ENCODE data around the gene DDX31. TPM values are rescaled to one million over a fixed set of nuclear protein-coding genes. Genes with fewer than 3 reads are reported as not detected.

DDX31 gene
- total and polyA plus RNA-seq, 2 experiments from 2014 or later, result 7.3 to 13.1 TPM

GRCh38 chr9:132694144-132694543 is 24.4 kb upstream of the DDX31 start:
- H4K20me1 ChIP-seq (ENCODE audit: insufficient read depth, poor library complexity, severe bottlenecking), result no peaks in the 10 kb centered on the region
- no peak overlapping the region for H3K4me2 ChIP-seq
- no peaks in the 10 kb centered on the region for H3K9me2 ChIP-seq (replicated peaks; ENCODE audit: insufficient read depth)
- H3K9me3 ChIP-seq (ENCODE audit: low read depth), result no peaks in the 10 kb centered on the region
- H3K4me1 ChIP-seq (ENCODE audit: insufficient read depth), result no peaks in the 10 kb centered on the region
- H3K4me3 ChIP-seq, result no peak overlapping the region
- no peaks in the 10 kb centered on the region for H3K27me3 ChIP-seq
- TF ChIP-seq, protein P1, sequence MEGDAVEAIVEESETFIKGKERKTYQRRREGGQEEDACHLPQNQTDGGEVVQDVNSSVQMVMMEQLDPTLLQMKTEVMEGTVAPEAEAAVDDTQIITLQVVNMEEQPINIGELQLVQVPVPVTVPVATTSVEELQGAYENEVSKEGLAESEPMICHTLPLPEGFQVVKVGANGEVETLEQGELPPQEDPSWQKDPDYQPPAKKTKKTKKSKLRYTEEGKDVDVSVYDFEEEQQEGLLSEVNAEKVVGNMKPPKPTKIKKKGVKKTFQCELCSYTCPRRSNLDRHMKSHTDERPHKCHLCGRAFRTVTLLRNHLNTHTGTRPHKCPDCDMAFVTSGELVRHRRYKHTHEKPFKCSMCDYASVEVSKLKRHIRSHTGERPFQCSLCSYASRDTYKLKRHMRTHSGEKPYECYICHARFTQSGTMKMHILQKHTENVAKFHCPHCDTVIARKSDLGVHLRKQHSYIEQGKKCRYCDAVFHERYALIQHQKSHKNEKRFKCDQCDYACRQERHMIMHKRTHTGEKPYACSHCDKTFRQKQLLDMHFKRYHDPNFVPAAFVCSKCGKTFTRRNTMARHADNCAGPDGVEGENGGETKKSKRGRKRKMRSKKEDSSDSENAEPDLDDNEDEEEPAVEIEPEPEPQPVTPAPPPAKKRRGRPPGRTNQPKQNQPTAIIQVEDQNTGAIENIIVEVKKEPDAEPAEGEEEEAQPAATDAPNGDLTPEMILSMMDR (IDR thresholded peaks at IDR 0.05; ENCODE audit: poor library complexity), result no peak
- TF ChIP-seq EZH2 (IDR thresholded peaks at IDR 0.05; ENCODE audit: borderline replicate concordance), result no peak
- no peak for TF ChIP-seq EZH2phosphoT487 (IDR thresholded peaks at IDR 0.05; ENCODE audit: low read depth, severe bottlenecking, unreplicated experiment)
- H3K79me2 ChIP-seq, result no peaks in the 10 kb centered on the region
- 61% methylated on average over 2 of the region's 2 CpGs for WGBS (ENCODE audit: low lambda C conversion rate, missing lambda C conversion rate)
- H3K27ac ChIP-seq, result no peak overlapping the region
- DNase-seq (ENCODE audit: low spot score), result no peak
- no peak overlapping the region for H2AFZ ChIP-seq
- H3K36me3 ChIP-seq (replicated peaks; ENCODE audit: insufficient read depth, low read depth), result no peaks in the 10 kb centered on the region

DNA sequence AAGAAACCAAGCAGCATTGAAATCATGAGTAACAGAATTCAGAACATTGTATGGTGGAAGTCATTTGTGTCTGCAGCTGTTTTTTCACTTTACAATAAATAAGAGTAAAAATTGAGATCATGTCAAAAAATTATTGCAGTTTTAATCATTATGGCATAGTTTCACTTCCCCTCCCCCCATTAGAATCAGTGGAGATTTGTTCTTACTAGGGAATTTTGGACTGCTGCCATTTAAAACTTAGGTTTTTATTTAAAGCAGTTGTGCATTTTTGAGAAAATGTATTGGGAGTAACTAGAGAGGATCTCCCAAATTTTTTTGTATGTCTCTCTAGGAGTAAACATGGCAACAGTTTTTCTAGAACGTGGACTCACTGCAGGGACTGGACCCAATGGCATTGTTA is 20.9 kb upstream of the DDX31 start:
- no peaks in the 10 kb centered on the region for H3K9me3 ChIP-seq (ENCODE audit: low read depth)
- peaks cover under 1% of the 10 kb centered on the region for H3K79me2 ChIP-seq
- no peak overlapping the region for H3K27ac ChIP-seq
- H2AFZ ChIP-seq, result no peak overlapping the region
- H3K4me2 ChIP-seq, result no peak overlapping the region
- H3K9me2 ChIP-seq (replicated peaks; ENCODE audit: insufficient read depth), result no peaks in the 10 kb centered on the region
- 76% methylated on average over 1 of the region's 1 CpG for WGBS (ENCODE audit: low lambda C conversion rate, missing lambda C conversion rate)
- TF ChIP-seq EZH2phosphoT487 (IDR thresholded peaks at IDR 0.05; ENCODE audit: low read depth, severe bottlenecking, unreplicated experiment), result no peak
- no peak for TF ChIP-seq EZH2 (IDR thresholded peaks at IDR 0.05; ENCODE audit: borderline replicate concordance)
- TF ChIP-seq, protein P1 (IDR thresholded peaks at IDR 0.05; ENCODE audit: poor library complexity), result no peak
- peaks cover 5% of the 10 kb centered on the region for H4K20me1 ChIP-seq (ENCODE audit: insufficient read depth, poor library complexity, severe bottlenecking)
- no peak overlapping the region for H3K4me3 ChIP-seq
- DNase-seq (ENCODE audit: low spot score), result no peak
- H3K27me3 ChIP-seq, result no peaks in the 10 kb centered on the region
- H3K4me1 ChIP-seq (ENCODE audit: insufficient read depth), result no peaks in the 10 kb centered on the region
- no peaks in the 10 kb centered on the region for H3K36me3 ChIP-seq (replicated peaks; ENCODE audit: insufficient read depth, low read depth)

GRCh38 chr9:132683873-132684272 is 14.1 kb upstream of the DDX31 start:
- WGBS (ENCODE audit: low lambda C conversion rate, missing lambda C conversion rate), result 88% methylated on average over 1 of the region's 1 CpG
- peaks cover 24% of the 10 kb centered on the region for H4K20me1 ChIP-seq (ENCODE audit: insufficient read depth, poor library complexity, severe bottlenecking)
- no peaks in the 10 kb centered on the region for H3K4me1 ChIP-seq (ENCODE audit: insufficient read depth)
- no peak for TF ChIP-seq EZH2phosphoT487 (IDR thresholded peaks at IDR 0.05; ENCODE audit: low read depth, severe bottlenecking, unreplicated experiment)
- TF ChIP-seq EZH2 (IDR thresholded peaks at IDR 0.05; ENCODE audit: borderline replicate concordance), result no peak
- TF ChIP-seq, protein P1 (IDR thresholded peaks at IDR 0.05; ENCODE audit: poor library complexity), result no peak
- H3K4me2 ChIP-seq, result no peak overlapping the region
- no peak overlapping the region for H3K27ac ChIP-seq
- no peaks in the 10 kb centered on the region for H3K36me3 ChIP-seq (replicated peaks; ENCODE audit: insufficient read depth, low read depth)
- H3K4me3 ChIP-seq, result no peak overlapping the region
- no peak for DNase-seq (ENCODE audit: low spot score)
- H3K27me3 ChIP-seq, result no peaks in the 10 kb centered on the region
- no peaks in the 10 kb centered on the region for H3K9me3 ChIP-seq (ENCODE audit: low read depth)
- no peaks in the 10 kb centered on the region for H3K9me2 ChIP-seq (replicated peaks; ENCODE audit: insufficient read depth)
- no peak overlapping the region for H2AFZ ChIP-seq
- H3K79me2 ChIP-seq, result peaks cover 60% of the 10 kb centered on the region

- Histone ChIP-seq H3K4me3 (no peak overlapping the region), H3K79me2 (peaks cover 83% of the 10 kb centered on the region), H3K27ac (no peak overlapping the region), H2AFZ (no peak overlapping the region), H3K9me2 (replicated peaks; ENCODE audit: insufficient read depth) (no peaks in the 10 kb centered on the region), H3K4me2 (no peak overlapping the region), H3K9me3 (ENCODE audit: low read depth) (no peaks in the 10 kb centered on the region), H3K36me3 (replicated peaks; ENCODE audit: insufficient read depth, low read depth) (no peaks in the 10 kb centered on the region), H3K27me3 (no peaks in the 10 kb centered on the region), H3K4me1 (ENCODE audit: insufficient read depth) (no peaks in the 10 kb centered on the region), H4K20me1 (ENCODE audit: insufficient read depth, poor library complexity, severe bottlenecking) (peaks cover 34% of the 10 kb centered on the region)
- WGBS (ENCODE audit: low lambda C conversion rate, missing lambda C conversion rate), result 96% methylated on average over 5 of the region's 5 CpGs
- TF ChIP-seq, protein P1 (IDR thresholded peaks at IDR 0.05; ENCODE audit: poor library complexity), result no peak
- TF ChIP-seq EZH2phosphoT487 (IDR thresholded peaks at IDR 0.05; ENCODE audit: low read depth, severe bottlenecking, unreplicated experiment), result no peak
- no peak for TF ChIP-seq EZH2 (IDR thresholded peaks at IDR 0.05; ENCODE audit: borderline replicate concordance)
- no peak for DNase-seq (ENCODE audit: low spot score)
Observed at GRCh38 chr9:132681561-132681960, 11.8 kb upstream of the DDX31 start.

Data from hepatocyte (in vitro differentiated cells).